Activated CD4-positive, alpha-beta T cell treated with anti-CD3 and anti-CD28 coated beads, Interleukin-2, amount 50 U/mL, for 4 hours (primary cell): ENCODE results near the gene FBXL17.
A peak's percentile ranks its signal among the peaks of the same experiment; 100 is the strongest.
"Not testable (repeated sequence)": the region's sequence is repeated elsewhere in the genome, so short reads cannot be mapped to it uniquely, and the experiment has no call there.

ENCODE experiments used
- DNase-seq, 2 experiments: peaks; one replicate each; pipeline ENCODE4 v3.0.0-alpha.2; 2020

The FBXL17 gene

GRCh38 chr5:108297042-108297601, 84.8 kb downstream of the FBXL17 start:
- no peak for DNase-seq

GRCh38 chr5:108295578-108296368, 86.1 kb downstream of the FBXL17 start:
- no peak for DNase-seq

- DNase-seq: no peak
These were observed 100.8 kb downstream of the FBXL17 start for GRCh38 chr5:108280960-108281569.

GRCh38 chr5:108280248-108280647, 101.7 kb downstream of the FBXL17 start:
- DNase-seq: no peak

GRCh38 chr5:108278285-108279240, 103.3 kb downstream of the FBXL17 start:
- no peak for DNase-seq

- no peak for DNase-seq
These were observed 105.5 kb downstream of the FBXL17 start for GRCh38 chr5:108276187-108277050.

GRCh38 chr5:108274080-108274479, 107.8 kb downstream of the FBXL17 start:
- not testable (repeated sequence) for DNase-seq

GRCh38 chr5:108271127-108271526, 110.8 kb downstream of the FBXL17 start:
- DNase-seq: no peak

- no peak for DNase-seq
These were observed 115.7 kb downstream of the FBXL17 start for GRCh38 chr5:108266242-108266641.

- DNase-seq: no peak
These were observed 117.4 kb downstream of the FBXL17 start for GRCh38 chr5:108264533-108264932.

- DNase-seq: no peak
These were observed 118.6 kb downstream of the FBXL17 start for GRCh38 chr5:108263338-108263737.

- DNase-seq: no peak
These were observed 121.1 kb downstream of the FBXL17 start for GRCh38 chr5:108260858-108261170.

- DNase-seq: peak; percentile 54
These were observed 121.6 kb downstream of the FBXL17 start for GRCh38 chr5:108260117-108260857.

GRCh38 chr5:108259306-108259705, 122.6 kb downstream of the FBXL17 start:
- DNase-seq: no peak

GRCh38 chr5:108257996-108258395, 123.9 kb downstream of the FBXL17 start:
- DNase-seq: no peak

- no peak for DNase-seq
These were observed 126.4 kb downstream of the FBXL17 start for GRCh38 chr5:108255468-108255867.

- DNase-seq: no peak
These were observed 130.5 kb downstream of the FBXL17 start for GRCh38 chr5:108251350-108251749.

- DNase-seq: no peak
These were observed 132.0 kb downstream of the FBXL17 start for GRCh38 chr5:108249785-108250426.

GRCh38 chr5:108249095-108249784, 132.7 kb downstream of the FBXL17 start:
- no peak for DNase-seq
